Activated CD4-positive, alpha-beta T cell treated with anti-CD3 and anti-CD28 coated beads for 48 hours (primary cell): ENCODE data around the gene SERF2.
A peak's percentile ranks its signal among the peaks of the same experiment; 100 is the strongest.
"Not testable (repeated sequence)": the region's sequence is repeated elsewhere in the genome, so short reads cannot be mapped to it uniquely, and the experiment has no call there.

ENCODE experiments used
- DNase-seq: peaks from one replicate; pipeline ENCODE4 v3.0.0-alpha.2; 2020

SERF2 gene

DNA sequence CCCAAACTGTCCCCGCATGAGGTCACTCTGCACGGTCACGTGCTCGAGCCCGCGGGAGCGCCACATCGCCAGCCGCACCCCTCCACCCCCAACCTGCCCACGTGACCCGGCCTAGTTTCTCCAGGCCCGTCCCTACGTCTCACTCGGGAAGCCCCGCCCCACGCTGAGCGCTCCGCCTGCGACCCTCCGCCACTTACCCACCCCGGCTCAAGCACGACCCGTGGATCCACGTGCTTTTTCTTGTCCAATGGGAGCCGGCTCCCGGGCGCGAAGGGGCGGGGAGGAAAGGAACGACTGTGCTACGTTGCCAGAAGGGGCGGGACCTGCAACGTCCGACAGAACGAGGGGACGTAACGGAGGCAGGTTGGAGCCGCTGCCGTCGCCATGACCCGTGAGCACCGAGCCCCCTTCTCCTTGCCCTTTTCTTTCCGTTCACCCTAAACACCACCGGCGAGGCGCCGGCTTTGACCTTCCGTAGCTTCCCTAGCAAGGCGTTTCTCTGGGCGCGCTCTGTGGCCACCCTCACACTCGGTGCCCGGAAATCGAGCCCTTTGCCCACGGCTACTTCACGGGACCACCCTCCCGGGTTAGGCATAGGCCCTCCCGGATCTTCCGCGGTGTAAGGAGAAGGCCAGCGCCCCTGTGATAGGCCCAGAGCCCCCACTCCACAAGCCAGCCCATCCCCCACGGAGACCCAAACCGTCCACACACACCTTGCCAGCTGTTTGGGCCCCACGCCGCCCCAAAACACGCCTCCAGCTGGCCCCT lies at the start of gene SERF2:
Gene SERF2 (plus strand): TSS at position 328 of the 768 bp plus-strand sequence. CDS start 57 bp downstream, at position 385.
- peak; percentile 100 for DNase-seq

DNA sequence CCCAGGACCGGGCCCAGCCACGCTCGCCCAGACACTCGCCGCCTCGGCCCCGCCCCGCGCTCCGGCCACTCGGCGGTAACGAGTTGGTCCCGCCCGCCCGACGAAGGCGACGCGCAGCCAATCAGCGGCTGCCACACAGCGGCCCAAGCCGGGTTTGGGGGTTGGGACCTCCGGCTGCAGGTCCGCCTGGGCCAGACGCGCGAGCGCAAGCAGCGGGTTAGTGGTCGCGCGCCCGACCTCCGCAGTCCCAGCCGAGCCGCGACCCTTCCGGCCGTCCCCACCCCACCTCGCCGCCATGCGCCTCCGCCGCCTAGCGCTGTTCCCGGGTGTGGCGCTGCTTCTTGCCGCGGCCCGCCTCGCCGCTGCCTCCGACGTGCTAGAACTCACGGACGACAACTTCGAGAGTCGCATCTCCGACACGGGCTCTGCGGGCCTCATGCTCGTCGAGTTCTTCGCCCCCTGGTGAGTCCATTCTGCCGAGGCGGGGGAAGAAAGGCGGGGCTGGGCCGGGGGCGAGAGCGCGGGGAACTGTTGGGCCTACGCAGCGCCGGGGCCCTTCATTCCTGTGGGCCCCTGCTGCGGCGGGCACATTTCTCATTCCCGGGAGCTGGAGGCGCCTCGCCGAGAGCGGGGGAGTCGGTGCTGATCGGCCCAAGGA lies 45.7 kb upstream of the SERF2 start, which contains the start of gene PDIA3:
Gene PDIA3 (plus strand): TSS at position 194 of the 658 bp plus-strand sequence. CDS start 102 bp downstream, at position 296.
- DNase-seq: peak; percentile 92

DNA sequence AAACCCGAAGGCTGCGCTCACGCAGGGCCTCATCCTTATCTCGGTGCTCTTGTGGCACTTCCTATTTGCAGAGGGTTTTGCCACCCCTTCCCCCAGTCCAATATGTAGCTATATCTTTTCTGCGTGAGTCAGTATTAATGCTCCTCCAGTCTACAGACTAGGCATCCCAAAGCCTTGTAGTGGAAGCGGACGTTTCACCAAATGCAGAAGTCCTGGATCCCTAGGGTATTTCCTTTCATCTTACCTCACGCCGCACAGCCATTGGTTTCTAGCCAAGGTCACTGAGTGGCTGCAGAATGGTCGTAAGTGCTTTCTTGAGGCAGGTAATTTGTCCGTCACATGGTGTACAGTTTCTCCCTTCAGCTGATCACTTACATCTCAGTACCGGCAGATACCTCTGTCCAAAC lies 45.2 kb upstream of the SERF2 start:
- not testable (repeated sequence) for DNase-seq

DNA sequence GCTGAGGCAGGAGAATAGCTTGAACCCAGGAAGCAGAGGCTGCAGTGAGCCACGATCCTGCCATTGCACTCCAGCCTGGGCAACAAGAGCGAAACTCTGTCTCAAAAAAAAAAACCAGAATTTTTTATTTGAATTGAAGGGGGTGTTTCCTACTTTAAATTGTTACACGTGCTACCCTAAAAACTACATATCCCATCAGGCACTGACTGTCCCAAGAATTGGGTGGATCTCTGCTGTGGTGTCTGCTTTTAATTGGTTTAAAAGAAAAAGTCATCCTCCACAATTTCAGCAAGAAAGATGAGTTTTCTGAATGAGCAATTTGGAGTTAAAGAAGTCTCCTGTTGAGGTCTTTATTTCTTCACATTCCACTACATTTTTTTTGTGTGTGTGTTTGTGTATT lies 43.7 kb upstream of the SERF2 start:
- DNase-seq: peak; percentile 20

DNA sequence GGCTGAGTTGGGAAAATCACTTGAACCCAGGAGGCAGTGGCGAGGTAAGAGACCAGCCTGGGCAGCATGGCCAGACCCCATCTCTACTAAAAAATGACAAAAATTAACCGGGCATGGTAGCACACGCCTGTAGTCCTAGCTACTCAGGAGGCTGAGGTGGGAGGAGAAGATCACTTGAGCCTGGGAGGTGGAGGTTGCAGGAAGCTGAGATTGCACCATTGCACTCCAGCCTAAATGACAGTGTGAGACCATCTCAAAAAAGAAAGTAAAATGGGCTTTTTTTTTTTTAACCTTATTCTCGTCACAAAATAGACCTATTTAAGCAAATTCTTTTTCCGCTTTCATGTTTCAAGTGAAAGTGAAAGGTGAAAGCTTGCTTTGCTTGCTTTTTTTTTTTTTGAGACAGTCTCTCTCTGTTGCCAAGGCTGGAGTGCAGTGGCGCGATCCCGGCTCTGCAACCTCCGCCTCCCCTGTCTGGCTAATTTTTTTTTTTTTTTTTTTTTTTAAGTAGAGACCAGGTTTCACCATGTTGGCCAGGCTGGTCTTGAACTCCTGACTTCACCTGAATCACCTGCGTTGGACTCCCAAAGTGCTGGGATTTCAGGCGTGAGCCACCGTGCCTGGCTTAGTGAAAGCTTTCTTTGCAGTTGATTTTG lies 42.3 kb upstream of the SERF2 start:
- peak; percentile 62 for DNase-seq

DNA sequence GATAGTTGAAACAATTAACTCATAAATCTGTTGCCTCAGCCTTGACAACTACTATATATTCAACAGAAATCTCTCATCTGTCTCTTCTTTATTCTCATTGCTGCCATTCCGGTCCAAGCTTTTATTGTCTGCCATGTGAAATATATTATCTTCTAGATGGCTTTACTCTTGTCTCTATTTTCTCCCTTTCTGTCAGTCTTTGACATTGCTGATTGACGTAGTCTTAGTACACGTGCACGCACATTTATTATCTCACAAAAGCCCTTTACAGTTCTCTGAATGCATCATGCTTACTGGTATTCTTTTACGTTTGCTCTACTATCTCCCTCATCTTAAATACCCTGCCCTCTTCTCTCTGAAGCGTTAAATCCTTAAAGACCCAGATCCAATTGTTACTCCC lies 40.2 kb upstream of the SERF2 start:
- no peak for DNase-seq

DNA sequence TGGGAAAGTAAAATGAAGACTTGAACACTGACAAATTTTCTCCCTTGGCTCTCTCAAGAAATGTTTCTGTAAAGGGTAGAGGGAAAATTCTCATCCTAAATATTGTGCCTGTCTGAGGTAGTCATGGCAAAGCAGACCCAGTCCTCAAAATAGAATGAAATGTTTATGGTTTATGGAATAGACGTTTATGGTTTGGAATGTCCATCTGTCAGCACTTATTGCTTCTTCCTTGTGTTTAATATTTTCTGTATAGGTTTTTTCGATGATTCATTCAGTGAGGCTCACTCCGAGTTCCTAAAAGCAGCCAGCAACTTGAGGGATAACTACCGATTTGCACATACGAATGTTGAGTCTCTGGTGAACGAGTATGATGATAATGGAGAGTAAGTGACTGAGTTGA lies 29.3 kb upstream of the SERF2 start:
- no peak for DNase-seq

DNA sequence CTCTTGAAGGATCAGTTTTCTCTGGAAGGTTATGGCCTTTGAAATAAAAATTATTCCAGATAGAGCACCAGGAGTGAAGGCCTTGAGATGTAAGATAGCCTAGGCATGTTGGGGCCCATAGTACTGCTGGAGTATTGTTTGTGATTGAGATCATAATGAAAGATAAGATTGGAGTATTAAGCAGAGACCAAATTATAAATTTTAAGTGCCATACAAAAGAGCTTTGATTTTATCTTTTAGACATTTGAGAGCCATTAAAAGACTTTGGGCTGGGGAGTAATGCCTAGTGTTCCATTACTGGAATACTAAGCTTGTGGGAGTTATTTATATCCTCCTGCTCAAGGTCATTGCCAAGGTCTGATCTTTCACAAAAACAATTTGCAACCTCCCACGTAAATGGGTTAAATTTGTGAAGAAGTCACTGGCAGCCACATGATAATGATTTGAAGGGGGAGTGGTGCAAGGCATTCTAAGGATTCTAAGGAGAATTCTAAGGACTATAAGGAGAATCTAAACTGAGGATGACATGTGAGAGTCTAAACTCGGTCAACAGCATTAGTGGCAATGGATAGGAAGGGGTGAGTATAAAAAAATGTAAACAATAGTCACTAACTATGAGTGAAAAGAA lies 28.2 kb upstream of the SERF2 start:
- no peak for DNase-seq

DNA sequence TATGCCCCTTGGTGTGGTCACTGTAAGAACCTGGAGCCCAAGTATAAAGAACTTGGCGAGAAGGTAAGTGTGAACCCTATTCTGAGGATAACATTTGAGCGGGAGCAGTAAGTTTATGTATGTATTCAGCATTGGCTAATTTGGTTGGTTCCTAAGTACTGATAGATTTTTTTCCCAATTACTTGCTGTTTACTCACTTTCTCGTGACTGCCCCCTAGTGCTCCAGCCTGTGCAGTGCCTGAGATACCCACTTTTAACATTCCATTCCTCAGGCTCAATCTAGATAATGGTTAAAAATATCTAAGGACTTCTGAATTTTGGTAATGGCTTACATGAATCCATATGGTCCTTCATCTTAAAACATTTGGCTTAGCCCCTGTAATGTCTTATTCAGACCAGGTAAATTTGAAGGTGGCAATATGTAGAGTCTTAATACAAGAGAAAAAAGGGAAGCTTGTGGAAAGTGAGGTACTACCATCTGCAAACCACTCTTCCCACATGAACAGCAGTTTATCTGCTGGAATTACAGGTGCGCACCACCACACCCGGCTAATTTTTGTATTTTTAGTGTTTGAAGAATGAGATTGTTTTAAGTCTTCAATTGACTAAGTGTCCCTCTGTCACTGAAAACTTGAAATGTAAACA lies 22.4 kb upstream of the SERF2 start:
- peak; percentile 78 for DNase-seq

DNA sequence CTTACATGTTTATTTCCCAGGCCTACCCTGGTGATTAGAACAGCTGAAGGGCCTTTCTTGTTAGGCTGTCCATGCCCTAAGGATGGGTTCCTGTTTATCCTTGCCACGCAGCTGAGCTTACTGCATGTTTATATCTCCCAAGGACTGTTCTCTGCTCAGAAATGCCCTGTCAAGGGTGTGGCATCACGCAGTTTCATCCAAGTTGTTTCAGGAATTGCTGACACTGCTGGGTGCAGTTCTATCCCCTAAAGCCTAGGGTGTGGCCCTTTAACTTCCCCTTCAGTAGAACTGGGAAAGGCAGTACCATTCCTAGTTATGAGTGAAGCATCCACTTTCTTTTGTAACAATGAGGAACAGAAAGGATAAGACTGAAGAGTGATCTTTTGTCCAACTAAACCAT lies 20.3 kb upstream of the SERF2 start:
- no peak for DNase-seq

DNA sequence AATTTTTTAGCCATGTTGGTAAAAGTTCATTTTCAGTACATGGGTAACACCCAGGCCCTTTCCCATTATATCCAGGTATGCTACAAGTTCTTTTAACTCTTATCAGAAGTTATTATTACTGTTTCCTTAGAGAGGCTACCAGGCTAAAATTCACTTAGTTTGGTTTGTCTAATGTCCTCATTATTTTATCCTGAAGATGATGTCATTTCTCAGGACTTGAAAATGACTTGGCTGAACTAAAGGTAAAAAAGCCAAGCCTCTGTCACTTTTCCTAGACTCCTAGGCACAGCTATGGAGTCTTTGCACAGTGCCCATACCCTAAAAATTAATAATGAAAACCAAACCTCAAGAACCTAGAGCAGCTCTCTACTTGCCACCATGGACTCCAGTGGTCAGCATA lies 19.5 kb upstream of the SERF2 start:
- DNase-seq: no peak

DNA sequence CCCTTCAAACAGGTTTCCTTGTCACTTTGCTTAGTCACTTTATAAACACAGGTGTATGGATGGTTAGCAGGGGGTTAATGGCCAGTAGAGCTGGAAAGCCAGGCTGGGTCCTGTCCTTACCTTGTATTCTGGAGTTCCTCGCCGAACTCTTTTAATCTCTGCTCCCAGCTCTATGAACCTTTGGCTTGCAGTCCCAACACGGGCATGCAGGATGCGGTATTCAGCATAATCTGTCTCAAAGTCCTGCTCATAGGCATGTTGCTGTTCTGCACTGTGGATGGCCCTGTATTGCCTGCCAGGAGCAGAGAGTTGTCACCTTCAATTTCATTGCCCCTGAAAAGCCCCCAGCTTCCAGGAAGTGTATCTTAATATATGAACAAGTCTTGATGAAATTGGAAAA lies 18.1 kb upstream of the SERF2 start:
- no peak for DNase-seq

DNA sequence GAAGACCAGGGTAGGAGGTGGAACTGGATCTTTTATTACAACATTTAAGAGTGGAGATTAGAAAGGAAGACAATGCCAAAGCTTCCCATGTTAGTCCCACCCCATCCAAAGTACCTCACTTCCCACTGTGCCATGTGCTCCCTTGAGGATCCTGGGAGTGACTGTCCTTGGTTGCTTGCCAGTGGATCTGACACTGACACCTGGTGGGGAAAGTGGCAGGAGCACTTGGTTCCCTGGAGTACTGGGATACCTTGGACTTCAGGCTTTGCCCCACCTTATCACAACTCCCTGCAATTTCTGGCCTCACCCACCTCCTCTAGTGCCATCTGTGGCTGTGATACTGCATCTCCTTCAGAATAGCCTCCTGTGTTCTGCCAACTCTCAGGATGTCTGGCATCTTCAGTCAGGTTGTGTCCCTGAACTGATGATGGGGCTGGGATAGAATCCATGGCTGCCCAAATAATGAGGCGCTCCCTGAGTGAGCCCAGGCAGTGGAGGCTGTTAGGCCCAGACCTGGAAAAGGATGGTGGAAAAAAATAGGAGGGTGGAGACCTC lies 16.6 kb upstream of the SERF2 start:
- no peak for DNase-seq

DNA sequence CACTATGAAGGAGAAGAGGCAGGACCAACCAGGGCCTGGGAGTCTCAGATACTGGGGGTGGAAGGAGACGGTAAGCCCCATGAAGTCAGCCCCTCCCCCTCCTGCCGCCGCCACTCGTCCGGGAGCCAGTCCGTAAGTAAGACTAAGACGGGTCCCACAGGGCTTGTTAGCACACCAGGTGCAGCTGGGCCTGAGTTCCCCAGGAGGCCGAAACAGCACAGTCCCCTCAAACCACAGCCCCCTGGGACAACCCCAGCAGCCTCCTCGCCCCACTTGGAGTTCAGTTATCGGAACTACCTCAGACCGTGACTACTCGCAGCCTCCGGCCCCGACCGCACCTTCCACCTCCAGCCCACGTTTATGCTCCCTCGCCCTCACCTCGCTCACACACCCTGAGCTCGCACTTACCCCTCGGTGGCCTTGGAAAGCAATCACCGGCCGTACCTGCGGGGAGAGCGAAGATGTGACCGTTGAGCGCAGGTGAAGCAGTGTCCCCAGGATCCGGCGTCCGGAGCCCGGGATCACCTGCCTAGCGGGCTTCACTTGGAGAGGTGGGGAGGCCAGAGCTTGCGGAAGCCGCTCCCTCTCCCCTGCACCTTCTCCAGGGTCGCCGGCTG lies 15.9 kb upstream of the SERF2 start:
- peak; percentile 39 for DNase-seq

DNA sequence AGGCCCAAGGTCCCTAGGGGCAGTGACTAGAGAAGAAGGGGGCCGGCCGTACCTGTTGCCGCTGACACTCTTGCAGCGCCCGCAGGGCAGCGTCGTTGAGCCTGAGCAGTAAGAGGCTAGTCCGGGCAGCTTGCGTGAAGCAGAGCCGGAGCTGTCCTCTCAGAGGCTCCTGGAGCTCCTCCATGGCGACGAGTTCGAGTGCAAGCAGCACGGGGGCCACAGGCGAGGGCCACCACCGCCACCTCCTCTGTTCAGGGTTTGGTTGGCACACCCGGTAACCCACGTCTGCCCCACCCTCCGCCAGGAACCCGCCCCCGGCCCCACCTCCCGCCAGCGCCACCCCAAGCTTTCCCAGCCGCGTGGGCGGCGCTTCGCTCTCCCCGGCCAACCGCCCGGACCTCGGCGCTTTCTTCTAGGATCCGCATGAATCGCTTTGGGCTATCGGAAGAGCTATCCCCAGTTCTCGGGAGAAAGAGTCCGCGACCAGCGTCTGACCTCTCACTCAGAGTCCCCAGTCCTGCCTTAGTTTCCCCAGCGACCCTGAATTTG lies 15.3 kb upstream of the SERF2 start, which contains the start of gene ELL3:
Gene ELL3 (minus strand): TSS at position 249 of the 549 bp plus-strand sequence. CDS start 65 bp downstream, at position 184.
- peak; percentile 83 for DNase-seq

DNA sequence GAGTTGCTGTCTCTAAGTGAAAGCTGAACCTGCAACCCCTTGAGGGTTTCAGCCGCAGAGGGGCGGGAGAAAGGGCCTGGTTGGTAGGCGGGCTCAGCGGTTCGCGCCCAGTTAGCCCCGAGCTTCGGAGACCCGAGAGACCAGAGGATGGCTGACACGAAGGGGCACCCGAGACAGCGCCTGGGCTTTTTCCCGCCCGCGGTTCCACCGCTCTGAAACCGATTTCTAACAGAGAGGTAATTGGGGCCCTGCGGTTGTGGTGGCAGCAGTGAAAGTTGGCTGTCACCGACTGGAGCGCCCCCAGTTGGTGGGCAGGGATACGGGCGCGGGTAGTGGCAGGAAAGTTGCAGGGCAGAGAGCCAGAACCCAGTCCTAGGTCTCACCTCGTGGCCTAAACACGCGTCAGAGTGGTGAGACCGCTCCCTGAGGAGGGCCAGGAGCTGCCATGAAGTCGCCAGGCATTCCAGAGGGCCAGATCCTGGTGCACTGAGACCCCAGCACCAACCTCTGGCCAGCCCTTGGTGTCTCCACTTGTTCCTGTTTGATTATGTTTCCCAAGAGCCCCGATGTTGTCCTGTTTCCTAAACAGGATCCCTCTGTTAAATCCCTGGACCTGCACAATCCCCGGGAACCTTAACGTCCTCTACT lies 14.7 kb upstream of the SERF2 start:
- peak; percentile 94 for DNase-seq

DNA sequence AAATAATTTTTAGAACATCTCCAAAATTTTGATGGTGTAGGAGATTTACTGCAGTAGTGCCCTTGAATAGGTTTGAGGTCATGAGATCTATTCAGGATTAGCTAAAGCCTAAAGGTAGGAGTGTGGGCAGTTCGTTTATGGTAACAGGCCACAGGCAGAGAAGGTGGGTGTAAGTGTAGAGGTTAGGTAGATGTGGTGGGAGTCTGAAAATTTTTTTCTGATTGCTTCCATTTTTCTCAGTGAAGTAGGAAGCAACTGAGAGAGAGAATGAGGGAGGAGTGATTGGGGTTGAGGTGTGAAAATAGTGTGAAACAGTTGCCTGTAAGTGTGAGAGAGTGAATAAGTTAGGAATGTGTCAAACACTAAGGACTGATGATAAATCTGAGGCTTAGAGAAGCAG lies 13.1 kb upstream of the SERF2 start:
- DNase-seq: no peak

DNA sequence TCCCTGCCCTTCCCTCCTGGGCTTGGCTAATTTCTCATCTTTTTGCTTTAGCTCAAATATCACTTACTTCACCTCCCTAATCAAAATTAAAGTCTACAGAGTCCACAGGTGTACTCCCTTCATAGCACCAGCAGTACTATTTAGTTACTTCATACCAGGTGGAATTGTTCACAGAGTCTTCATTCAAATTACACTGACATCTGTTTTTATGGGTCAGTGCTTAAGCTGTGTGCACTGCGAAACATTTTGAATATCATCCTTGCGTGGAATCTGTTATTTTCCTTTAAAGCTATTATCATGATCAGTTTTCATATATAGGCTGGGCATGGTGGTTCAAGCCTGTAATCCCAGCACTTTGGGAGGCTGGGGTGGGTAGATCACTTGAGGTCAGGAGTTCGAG lies 2.7 kb upstream of the SERF2 start:
- DNase-seq: no peak

DNA sequence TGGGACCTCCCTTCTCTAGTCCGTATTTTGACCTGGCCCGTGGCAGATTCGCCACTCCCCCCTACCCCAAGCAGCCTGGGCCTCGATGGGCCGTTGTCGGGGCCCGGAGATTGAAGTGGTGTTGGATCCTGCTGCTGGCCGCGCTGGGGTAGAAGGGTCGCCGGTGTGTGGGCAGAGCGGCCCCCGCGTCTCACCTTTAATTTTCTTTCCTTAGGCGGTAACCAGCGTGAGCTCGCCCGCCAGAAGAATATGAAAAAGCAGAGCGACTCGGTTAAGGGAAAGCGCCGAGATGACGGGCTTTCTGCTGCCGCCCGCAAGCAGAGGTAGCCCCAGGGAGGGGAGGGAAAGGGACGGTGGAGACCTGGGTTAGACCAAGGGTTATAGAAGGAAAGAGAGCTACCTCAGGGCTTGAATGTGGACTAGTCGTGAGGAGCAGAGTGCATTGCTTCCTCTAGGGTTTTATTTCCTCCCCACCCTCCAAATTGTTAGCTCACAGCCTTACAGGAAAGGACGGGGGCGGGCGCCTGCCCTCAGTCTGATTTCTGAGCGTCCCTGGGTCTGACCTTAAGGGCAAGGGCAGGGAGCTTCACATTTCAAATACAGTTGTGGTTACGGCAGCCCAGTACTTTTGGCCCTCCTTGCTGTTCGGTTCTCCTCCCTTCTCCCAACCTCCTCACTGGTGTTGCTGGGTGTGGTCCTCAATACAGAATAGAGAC lies 799 bp downstream of the SERF2 start:
- peak; percentile 41 for DNase-seq

DNA sequence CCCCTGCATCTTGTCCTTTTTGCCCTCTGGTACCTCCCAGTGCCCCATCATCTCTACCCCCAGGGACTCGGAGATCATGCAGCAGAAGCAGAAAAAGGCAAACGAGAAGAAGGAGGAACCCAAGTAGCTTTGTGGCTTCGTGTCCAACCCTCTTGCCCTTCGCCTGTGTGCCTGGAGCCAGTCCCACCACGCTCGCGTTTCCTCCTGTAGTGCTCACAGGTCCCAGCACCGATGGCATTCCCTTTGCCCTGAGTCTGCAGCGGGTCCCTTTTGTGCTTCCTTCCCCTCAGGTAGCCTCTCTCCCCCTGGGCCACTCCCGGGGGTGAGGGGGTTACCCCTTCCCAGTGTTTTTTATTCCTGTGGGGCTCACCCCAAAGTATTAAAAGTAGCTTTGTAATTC lies 1.5 kb downstream of the SERF2 start:
- no peak for DNase-seq
